Chondrocyte (in vitro differentiated cells): ENCODE results near the gene UFSP1. TPM values are rescaled to one million over a fixed set of nuclear protein-coding genes. Genes with fewer than 3 reads are reported as not detected.

Experiments
- DNase-seq: peaks from one replicate; pipeline ENCODE4 v3.0.0; 2021; ENCODE audit warnings: mixed read lengths, low spot score
- H3K27ac Mint-ChIP-seq: one replicate; pipeline ENCODE4 v1.8.0; 2021; ENCODE audit warnings: mild to moderate bottlenecking, moderate library complexity, mixed read lengths; ENCODE audit not compliant: unreplicated experiment
- H3K27me3 Mint-ChIP-seq: 2 replicates; pipeline ENCODE4 v1.8.0; 2021; ENCODE audit warnings: low read depth, mixed read lengths
- H3K36me3 Mint-ChIP-seq: 2 replicates; pipeline ENCODE4 v1.8.0; 2021; ENCODE audit warnings: low read depth, mixed read lengths
- H3K4me1 Mint-ChIP-seq: 2 replicates; pipeline ENCODE4 v1.8.0; 2021; ENCODE audit warnings: low read depth, mild to moderate bottlenecking, mixed read lengths
- H3K4me3 Mint-ChIP-seq: one replicate; pipeline ENCODE4 v1.8.0; 2021; ENCODE audit warnings: mild to moderate bottlenecking, moderate library complexity, mixed read lengths; ENCODE audit not compliant: unreplicated experiment
- H3K9me3 Mint-ChIP-seq: 2 replicates; pipeline ENCODE4 v1.8.0; 2021; ENCODE audit warnings: low read depth, mixed read lengths
- CTCF ChIP-seq: fragments of 200-600 bp; sonication (generic); IDR thresholded peaks from 2 replicates; pipeline ENCODE4 v1.5.0; 2021; ENCODE audit warnings: antibody characterized with exemption, mild to moderate bottlenecking, moderate library complexity
- total RNA-seq: library from RNA; stranded (reverse); gene quantifications from 3 replicates; pipeline ENCODE4 v1.2.1, GENCODE V29; 2021

The UFSP1 gene
- total RNA-seq, 1 donor from 2014 or later: 4.1 TPM

GRCh38 chr7:100863406-100863950, 26.0 kb downstream of the UFSP1 start:
- no peak overlapping the region for H3K27ac Mint-ChIP-seq
- DNase-seq: no peak
- no peak overlapping the region for H3K4me3 Mint-ChIP-seq
- no peaks in the 10 kb centered on the region for H3K9me3 Mint-ChIP-seq
- peaks cover 15% of the 10 kb centered on the region for H3K4me1 Mint-ChIP-seq
- peaks cover 14% of the 10 kb centered on the region for H3K36me3 Mint-ChIP-seq
- no peak for TF ChIP-seq CTCF
- no peaks in the 10 kb centered on the region for H3K27me3 Mint-ChIP-seq

GRCh38 chr7:100861616-100861985, 27.9 kb downstream of the UFSP1 start:
- H3K4me1 Mint-ChIP-seq: peaks cover 10% of the 10 kb centered on the region
- no peaks in the 10 kb centered on the region for H3K27me3 Mint-ChIP-seq
- peaks cover 11% of the 10 kb centered on the region for H3K36me3 Mint-ChIP-seq
- no peak for DNase-seq
- H3K4me3 Mint-ChIP-seq: no peak overlapping the region
- H3K9me3 Mint-ChIP-seq: no peaks in the 10 kb centered on the region
- H3K27ac Mint-ChIP-seq: no peak overlapping the region
- no peak for TF ChIP-seq CTCF

- no peaks in the 10 kb centered on the region for H3K27me3 Mint-ChIP-seq
Observed at GRCh38 chr7:100860702-100861615, 28.6 kb downstream of the UFSP1 start.

GRCh38 chr7:100859856-100860255, 29.7 kb downstream of the UFSP1 start:
- Mint-ChIP-seq H3K4me3 (no peak overlapping the region), H3K4me1 (peaks cover 8% of the 10 kb centered on the region), H3K27ac (no peak overlapping the region), H3K36me3 (peaks cover 13% of the 10 kb centered on the region), H3K9me3 (no peaks in the 10 kb centered on the region), H3K27me3 (no peaks in the 10 kb centered on the region)
- TF ChIP-seq CTCF: no peak
- no peak for DNase-seq

More at GRCh38 chr7:100860702-100861615, 28.6 kb downstream of the UFSP1 start:
- H3K27ac Mint-ChIP-seq: no peak overlapping the region
- peaks cover 8% of the 10 kb centered on the region for H3K4me1 Mint-ChIP-seq
- no peak for TF ChIP-seq CTCF
- DNase-seq: no peak
- H3K4me3 Mint-ChIP-seq: no peak overlapping the region
- peaks cover 11% of the 10 kb centered on the region for H3K36me3 Mint-ChIP-seq
- no peaks in the 10 kb centered on the region for H3K9me3 Mint-ChIP-seq

- Mint-ChIP-seq H3K4me1 (peaks cover 22% of the 10 kb centered on the region), H3K9me3 (no peaks in the 10 kb centered on the region), H3K27me3 (no peaks in the 10 kb centered on the region), H3K27ac (no peak overlapping the region), H3K36me3 (peaks cover 10% of the 10 kb centered on the region), H3K4me3 (no peak overlapping the region)
- no peak for TF ChIP-seq CTCF
- no peak for DNase-seq
Observed at GRCh38 chr7:100856871-100857282, 32.6 kb downstream of the UFSP1 start.
